ENCODE measurements around the gene SLC22A23. TPM values are rescaled to one million over a fixed set of nuclear protein-coding genes. Genes with fewer than 3 reads are reported as not detected.

SLC22A23 gene
- polyA plus RNA-seq, 4 donors, result 9.8 to 12.4 (median 11.4) TPM

DNA sequence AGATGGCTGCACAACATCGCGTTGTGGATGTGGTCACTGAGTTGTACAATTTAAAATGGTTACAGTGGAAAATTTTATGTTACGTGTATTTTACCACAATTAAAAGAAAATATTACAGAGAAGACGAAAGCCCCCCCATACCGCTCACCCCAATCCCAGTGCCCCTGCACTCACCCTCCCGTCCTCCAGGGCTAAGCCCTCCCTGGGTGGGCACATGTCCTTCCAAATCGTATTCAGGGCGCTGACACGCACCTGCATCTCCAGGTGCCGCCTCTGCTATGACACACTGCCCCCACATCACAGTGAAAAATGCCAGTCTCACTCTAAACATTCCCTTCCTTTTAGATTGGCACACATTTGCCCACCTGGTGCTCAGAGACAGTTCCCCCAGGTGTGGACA, 148.7 kb downstream of the SLC22A23 start:
- DNase-seq (ENCODE audit: low read depth in 4 of 4, low spot score in 3 of 4), result no peak

- no peak for DNase-seq (ENCODE audit: low read depth in 4 of 4, low spot score in 3 of 4)
Measured at GRCh38 chr6:3307436-3307835, 149.4 kb downstream of the SLC22A23 start.

DNA sequence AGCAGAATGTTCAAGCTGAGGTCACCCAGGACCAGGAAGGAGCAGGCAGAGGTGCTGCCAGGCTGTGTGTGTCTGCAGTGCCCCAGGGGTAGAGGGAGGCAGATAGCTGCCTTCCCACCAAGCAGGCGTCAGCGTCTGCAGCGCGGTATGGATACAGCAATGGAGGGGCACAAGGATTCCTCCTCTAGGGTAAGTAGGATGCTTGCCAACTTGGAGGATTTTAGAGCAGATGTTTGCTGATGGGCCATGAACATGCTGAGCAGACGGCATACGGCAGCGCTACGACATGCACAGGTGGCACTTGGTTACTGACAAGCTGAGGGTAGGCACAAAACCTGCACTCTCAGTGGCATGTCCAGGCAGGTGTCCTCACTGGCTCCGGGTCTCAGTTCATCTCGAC, 150.0 kb downstream of the SLC22A23 start:
- DNase-seq (ENCODE audit: low read depth in 4 of 4, low spot score in 3 of 4), result no peak

GRCh38 chr6:3305831-3306230, 151.0 kb downstream of the SLC22A23 start:
- DNase-seq (ENCODE audit: low read depth in 4 of 4, low spot score in 3 of 4), result no peak

GRCh38 chr6:3305216-3305565, 151.7 kb downstream of the SLC22A23 start:
- DNase-seq (ENCODE audit: low read depth in 4 of 4, low spot score in 3 of 4), result no peak

DNA sequence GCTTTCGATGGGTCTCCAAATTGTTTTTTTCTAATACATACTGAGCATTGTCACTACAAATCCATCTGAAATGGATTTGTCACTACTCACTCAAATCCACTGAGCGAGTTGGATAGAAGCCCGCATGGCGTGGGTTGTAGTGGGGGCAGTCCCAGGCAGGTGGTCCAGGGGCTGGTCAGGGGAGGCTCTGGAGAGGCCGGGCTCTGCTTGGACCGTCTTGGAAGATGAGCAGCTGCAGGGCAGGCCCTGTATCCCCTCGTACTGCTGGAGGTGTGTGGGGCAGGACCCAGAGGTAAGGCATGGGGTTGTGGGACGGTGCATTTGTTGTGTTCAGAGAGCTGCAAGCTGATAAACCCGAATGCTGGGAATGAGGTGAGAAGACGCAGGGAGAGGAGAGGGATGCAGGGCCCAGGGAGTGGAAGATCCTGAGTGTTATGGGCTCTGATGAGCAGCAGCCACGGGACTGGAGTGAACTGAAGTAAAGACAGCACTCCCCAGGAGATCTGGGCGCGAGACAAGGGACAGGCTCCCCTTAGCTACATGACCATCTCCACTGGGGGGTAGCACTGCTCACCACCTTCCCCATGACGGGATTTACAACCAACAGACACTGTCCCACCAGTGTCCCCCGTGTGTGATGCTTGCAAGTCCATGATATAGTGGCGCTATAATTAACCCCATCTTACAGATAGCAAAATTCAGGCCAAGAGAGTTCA, 152.2 kb downstream of the SLC22A23 start:
- no peak for DNase-seq (ENCODE audit: low read depth in 4 of 4, low spot score in 3 of 4)

DNA sequence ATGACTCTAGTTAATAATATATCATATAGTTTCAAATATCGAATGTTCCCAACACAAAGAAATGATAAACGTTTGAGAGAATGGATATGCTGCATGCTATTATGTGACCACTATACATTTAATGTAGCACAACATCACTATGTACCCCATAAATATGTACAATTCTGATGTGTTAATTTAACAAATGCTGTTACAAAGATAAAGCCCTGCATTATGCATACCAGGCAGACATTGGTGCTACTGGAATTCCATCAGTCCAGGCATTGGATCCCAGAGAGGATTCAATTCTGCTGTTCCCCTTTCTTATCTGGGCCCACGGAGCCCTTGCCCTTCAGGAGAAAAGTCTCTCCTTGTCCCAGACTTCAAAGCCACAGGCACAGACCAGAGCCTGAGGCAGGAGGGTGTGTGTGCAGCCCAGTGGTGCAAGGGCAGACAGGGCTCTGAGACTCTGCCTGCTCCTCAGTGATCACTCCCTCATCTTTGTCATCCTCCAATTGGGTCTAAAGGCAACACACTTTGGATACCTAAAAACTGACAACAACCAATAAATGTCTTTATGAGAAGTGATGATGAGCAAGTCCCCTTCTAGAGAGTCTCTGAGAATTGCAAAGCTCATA, 152.9 kb downstream of the SLC22A23 start:
- no peak for DNase-seq (ENCODE audit: low read depth in 4 of 4, low spot score in 3 of 4)

GRCh38 chr6:3301506-3301905, 155.3 kb downstream of the SLC22A23 start:
- no peak for DNase-seq (ENCODE audit: low read depth in 4 of 4, low spot score in 3 of 4)

GRCh38 chr6:3299221-3299620, 157.6 kb downstream of the SLC22A23 start:
- no peak for DNase-seq (ENCODE audit: low read depth in 4 of 4, low spot score in 3 of 4)

DNA sequence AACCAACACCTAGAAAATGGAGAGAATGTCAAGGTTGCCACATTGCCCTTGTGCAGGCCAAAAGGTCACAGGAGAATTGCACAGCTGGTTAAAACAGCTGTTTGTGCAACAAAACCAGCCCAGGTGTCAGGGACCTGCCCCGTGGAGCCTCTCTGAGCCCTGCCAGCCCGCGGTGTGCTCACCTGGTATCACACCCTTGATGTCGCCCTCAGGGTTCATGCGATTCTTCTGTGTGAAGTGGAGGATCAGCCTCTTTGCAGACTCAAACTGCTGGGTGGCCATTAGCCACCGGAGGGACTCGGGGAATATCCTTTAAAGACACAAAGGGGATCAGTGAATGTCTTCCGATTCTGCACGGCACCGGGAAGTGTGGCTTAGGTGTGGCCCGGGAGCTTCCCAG, 158.9 kb downstream of the SLC22A23 start:
- DNase-seq (ENCODE audit: low read depth in 4 of 4, low spot score in 3 of 4), result no peak

- no peak for DNase-seq (ENCODE audit: low read depth in 4 of 4, low spot score in 3 of 4)
Measured at GRCh38 chr6:3297006-3297405, 159.8 kb downstream of the SLC22A23 start.

- DNase-seq (ENCODE audit: low read depth in 4 of 4, low spot score in 3 of 4), result no peak
Measured at GRCh38 chr6:3296537-3296936, 160.3 kb downstream of the SLC22A23 start.

DNA sequence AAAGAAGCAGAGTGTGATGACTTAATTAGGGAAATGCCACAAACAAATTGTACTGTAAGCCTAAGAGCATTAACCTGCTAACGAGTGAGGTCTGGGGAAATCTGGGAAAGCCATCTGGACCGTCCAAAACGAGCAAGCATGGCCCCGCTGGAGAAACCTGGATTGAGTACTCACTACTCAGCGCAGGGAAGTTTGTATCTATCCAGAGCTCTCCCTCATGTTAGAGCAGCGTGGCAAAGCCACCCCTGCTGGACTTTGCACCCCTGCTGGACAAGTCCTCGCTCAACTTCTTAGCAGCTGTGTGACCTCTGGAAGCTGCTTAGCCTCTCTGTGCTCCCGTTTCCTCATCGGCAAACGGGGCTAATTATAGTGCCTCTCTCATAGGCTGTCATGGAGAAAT, 160.8 kb downstream of the SLC22A23 start:
- DNase-seq (ENCODE audit: low read depth in 4 of 4, low spot score in 3 of 4), result no peak

DNA sequence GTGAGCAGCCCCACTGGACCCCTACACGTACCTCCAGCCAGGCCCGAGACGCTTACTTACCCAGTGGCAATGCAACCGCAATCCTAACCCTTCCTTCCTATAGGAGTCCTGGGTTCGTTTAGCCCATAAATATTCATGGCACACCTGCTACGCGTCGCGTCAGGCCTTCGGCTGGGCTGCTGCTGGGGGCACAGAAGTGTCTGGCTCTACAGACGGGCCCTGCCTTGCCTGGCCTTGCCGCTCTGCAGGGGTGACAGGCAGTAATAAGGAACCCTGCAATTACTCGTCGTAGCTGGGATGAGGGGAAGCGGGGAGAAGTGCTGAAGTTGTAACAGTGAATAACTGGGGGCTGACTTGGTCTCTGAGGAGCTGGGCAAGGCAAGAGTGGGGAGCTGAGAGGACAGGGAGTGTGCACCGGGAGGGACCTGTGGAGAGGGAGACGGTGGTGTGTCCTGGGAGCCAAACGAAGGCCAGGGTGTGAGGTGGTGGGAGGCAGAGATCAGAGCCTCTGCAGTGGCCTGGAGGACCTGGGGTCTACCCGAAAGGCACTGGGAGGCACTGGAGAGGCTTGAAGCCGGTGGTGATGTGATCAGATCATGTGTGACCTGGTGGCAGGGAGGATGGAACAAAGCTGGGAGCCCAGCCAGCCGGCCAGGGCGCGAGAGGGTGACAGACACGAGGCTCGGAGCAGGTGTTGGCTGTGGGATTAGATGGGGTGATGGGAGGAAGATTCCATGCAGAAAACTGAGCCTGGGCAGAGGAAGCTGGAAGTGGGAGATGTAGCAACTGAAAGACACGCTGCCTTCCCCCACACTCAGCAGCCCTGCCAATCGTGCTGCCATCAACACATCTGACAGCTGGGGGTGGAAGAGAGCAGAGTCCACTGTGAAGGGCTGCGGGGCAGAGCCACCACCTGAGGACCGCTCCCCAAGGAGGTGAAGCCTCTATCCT, 161.7 kb downstream of the SLC22A23 start:
- DNase-seq (ENCODE audit: low read depth in 4 of 4, low spot score in 3 of 4), result no peak

GRCh38 chr6:3294396-3294795, 162.5 kb downstream of the SLC22A23 start:
- DNase-seq (ENCODE audit: low read depth in 4 of 4, low spot score in 3 of 4), result no peak

DNA sequence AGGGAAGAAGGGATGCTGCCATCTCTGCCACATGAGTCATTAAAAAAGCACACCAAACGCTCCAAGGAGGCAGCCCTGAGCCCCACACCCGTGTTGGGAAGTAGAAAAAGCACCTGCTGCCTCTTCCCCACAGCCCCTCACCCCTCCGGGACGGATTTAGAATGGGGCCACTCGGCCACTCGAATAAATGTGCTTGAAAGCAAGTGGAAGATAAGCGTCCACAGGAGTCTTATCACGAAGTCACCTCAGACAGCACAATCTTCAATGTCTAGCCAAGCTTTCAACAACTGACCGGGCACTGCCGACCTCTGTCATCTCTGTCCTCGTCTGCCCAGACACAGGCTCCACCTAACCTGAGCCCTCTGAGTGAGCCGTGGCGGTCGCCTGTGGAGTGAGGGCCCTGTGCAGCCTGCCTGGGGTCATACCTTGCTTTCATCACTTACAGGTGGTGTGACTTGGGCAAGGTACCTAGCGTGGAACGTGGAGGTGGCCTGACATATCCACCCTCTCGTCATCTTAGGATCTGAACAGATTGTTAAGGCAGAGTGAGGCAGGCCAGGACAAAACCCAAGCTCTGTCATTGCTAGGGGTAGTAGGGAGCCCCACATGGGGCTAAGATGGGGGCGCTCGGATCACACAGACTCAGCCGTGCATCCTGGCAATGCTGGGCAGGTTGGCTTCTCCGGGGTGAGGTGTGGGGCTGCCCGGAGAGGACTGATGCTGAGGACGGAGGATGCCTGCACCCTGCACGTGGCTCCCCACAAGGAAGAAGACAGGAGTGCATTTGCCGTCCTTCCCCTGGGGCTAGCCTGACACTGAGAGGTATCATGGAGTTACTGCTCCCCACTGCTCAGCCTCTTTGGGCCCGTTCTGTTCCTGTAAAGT, 163.3 kb downstream of the SLC22A23 start:
- no peak for DNase-seq (ENCODE audit: low read depth in 4 of 4, low spot score in 3 of 4)

- no peak for DNase-seq (ENCODE audit: low read depth in 4 of 4, low spot score in 3 of 4)
Measured at GRCh38 chr6:3292431-3293197, 164.2 kb downstream of the SLC22A23 start.

DNA sequence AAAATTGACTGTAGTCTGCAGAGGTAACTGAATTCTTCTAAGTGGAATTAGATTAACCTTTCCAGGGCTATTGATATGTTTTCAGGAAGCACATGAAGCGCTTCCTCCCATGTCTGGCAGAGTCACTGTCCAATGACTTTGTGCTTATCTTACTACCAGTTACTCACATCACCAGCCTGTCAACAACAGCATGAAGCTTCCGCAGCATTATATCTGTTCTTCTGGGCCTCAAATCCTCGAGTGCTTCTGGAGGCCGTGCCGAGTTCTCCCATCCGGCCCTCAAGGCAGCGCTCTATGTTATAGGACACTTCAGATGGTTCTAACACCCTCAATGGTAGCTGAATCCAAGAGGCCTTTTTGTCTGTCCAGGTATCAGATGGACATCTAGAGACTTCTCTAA, 164.9 kb downstream of the SLC22A23 start:
- no peak for DNase-seq (ENCODE audit: low read depth in 4 of 4, low spot score in 3 of 4)

DNA sequence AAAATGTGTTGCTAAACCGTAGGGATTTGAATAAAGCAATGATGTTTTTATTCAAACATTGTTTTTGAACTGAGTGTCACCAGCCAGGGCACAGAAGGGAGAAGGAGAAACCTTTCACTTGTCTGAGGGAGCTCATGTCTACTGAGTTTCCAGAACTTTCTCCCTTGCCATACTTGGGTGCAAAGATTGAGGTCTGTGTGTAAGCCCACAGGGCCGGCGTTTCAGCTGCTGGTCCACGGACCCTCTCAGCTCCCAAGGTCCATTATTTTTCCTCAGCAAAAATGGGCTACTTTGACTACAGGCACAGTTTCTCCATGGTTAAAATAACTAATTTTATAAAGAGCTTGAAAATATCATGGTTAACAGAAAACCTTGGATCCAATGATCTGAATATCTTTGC, 165.5 kb downstream of the SLC22A23 start:
- no peak for DNase-seq (ENCODE audit: low read depth in 4 of 4, low spot score in 3 of 4)

DNA sequence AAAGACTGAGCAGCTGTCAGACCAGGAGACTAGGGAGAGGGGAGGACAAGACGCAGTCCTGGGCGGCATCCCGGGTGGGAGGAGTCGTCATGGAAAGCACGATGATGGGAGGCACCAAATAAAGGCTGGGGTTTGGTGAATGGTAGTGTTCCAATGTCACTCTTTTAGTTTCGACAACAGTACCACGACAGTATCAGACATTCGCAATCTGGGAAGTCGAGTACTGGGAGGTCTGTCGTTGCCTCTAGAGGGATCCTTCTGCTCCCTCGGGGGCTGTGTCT, 166.0 kb downstream of the SLC22A23 start:
- no peak for DNase-seq (ENCODE audit: low read depth in 4 of 4, low spot score in 3 of 4)
